Right lobe of liver (tissue), 6 donors: ENCODE data around the gene DYNLT5. TPM values are rescaled to one million over a fixed set of nuclear protein-coding genes. Genes with fewer than 3 reads are reported as not detected.
"Not testable (repeated sequence)": the region's sequence is repeated elsewhere in the genome, so short reads cannot be mapped to it uniquely, and the experiment has no call there.

Experiments used
- ATAC-seq, 4 donors: fragments of 200-7000 bp; cut with Tn5 transposase; one replicate each; pipeline ENCODE4 v1.9.1; 2020; ENCODE audit warnings: mild to moderate bottlenecking in 4 of 4, moderate library complexity in 4 of 4
- DNase-seq, 3 donors: peaks; one replicate each; pipeline ENCODE4 v3.0.0-alpha.2; 2020
- H3K27ac ChIP-seq, 3 donors: fragments of 200-600 bp; one replicate each; pipeline ENCODE4 v1.8.0; 2022
- H3K27me3 ChIP-seq, 2 donors: fragments of 200-600 bp; one replicate each; pipeline ENCODE4 v1.8.0; 2022
- H3K36me3 ChIP-seq, 4 donors: fragments of 200-600 bp; sonication (generic) in 1 of 4; one replicate each; pipeline versions ENCODE4 v1.5.1 to v1.8.0; 2017 to 2022; ENCODE audit warnings: control low read depth in 1 of 4
- H3K4me1 ChIP-seq, 4 donors: fragments of 200-600 bp; sonication (generic) in 1 of 4; one replicate each; pipeline versions ENCODE4 v1.5.1 to v1.8.0; 2017 to 2022; ENCODE audit warnings: control low read depth in 1 of 4
- H3K4me3 ChIP-seq, 3 donors: fragments of 200-600 bp; one replicate each; pipeline ENCODE4 v1.8.0; 2022
- H3K9me3 ChIP-seq, 4 donors: fragments of 200-600 bp; sonication (generic) in 1 of 4; one replicate each; pipeline versions ENCODE4 v1.5.1 to v1.8.0; 2017 to 2022; ENCODE audit warnings: control low read depth in 1 of 4
- CTCF ChIP-seq, 4 donors: fragments of 200-600 bp in 3 of 4; fragments of 450-650 bp in 1 of 4; IDR thresholded peaks; one replicate each; pipeline versions ENCODE4 v1.5.1 to v1.8.0; 2016 to 2022; ENCODE audit warnings: antibody characterized with exemption in 4 of 4, mild to moderate bottlenecking in 2 of 4
- POLR2A ChIP-seq: fragments of 450-650 bp; IDR thresholded peaks from one replicate; pipeline ENCODE4 v1.6.1; 2017; ENCODE audit warnings: antibody characterized with exemption, mild to moderate bottlenecking
- WGBS: methylation state at CpG from one replicate; pipeline ENCODE4 v1.1.6; 2018; ENCODE audit warnings: low coverage, low lambda C conversion rate; ENCODE audit not compliant: insufficient coverage; ENCODE audit errors: missing lambda C conversion rate; 5-methylcytosine and 5-hydroxymethylcytosine counted together
- intact Hi-C, 2 donors: fragments of 100-400 bp; cut with DNase I; formaldehyde crosslinking; loops; one replicate each; pipeline versions ENCODE4 v1.11.2 to v1.14.1; 2022
- total RNA-seq, 6 experiments: library from RNA; depleted of rRNA in 2 of 6; stranded (reverse); fragments of >200 nt in 2 of 6; fragmentation: NEBNext Ultra II Directional in 3 of 6; extraction: Animal tissue kit (Norgen Biotek cat#: 25700) in 3 of 6; gene quantifications; one replicate each; pipeline versions ENCODE4 v1.1.0 to v1.2.4, GENCODE V29; 2016 to 2023
- donor health status: DM: no; HTN: yes; CAD: no.
- donor health status: DM: no; HTN: no; CAD: no.
- donor health status: DM: no; HTN: no; CAD: no.
- donor health status: DM: no; HTN: yes; CAD: no.
- donor health status: DM: no; HTN: yes; CAD: no.

The DYNLT5 gene
- total RNA-seq, 6 experiments from 2014 or later: 0.44 to 2.4 (median 1.3) TPM

DNA sequence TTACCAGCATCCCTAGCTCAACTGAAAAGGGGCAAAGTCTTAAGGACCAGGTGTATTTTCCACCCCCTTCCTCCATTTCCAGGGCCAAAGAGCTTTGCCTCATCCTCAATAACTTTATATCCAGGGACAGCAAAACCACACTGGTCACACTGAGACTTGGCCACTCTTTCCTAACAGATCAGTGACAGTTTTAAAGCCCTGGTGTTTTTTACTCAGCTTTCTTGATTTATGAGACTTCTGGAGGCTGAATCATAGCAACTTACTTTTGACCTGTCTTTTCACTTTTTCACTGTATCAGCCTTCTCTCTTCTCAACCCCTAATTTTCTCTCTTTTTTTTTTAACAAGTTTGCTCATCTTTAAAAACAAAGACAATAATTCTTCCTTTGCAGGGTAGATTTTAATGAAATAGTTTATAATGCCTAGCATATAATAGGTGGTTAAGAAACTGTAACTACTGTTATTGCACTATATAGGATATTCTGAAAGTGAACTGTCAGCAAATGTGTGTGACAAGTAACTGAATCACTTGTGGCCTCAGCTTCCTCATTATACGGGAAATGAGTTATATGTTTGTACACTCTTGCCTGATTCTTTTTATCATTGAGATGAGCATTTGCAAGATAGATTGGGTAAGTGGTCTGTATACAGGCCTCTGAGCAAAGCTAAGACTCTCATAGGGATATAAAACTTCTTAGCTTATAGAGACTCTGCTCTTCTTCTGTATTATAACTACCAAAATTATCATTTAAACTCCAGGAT lies 19.7 kb upstream of the DYNLT5 start:
- 4% methylated on average over 1 of the region's 1 CpG for WGBS
- intact Hi-C loops: no loop called here
- H3K4me1 ChIP-seq: peaks cover 0 to 4% (median 2%) of the 10 kb centered on the region in 4 donors
- H3K27ac ChIP-seq: no peak overlapping the region
- H3K9me3 ChIP-seq: no peaks in the 10 kb centered on the region
- ATAC-seq: peak; percentile 29 to 51 (median 41)
- H3K36me3 ChIP-seq: no peaks in the 10 kb centered on the region
- no peak for TF ChIP-seq POLR2A
- no peak for TF ChIP-seq CTCF (IDR thresholded peaks at IDR 0.05)
- H3K27me3 ChIP-seq: no peaks in the 10 kb centered on the region
- no peak overlapping the region for H3K4me3 ChIP-seq
- no peak for DNase-seq

DNA sequence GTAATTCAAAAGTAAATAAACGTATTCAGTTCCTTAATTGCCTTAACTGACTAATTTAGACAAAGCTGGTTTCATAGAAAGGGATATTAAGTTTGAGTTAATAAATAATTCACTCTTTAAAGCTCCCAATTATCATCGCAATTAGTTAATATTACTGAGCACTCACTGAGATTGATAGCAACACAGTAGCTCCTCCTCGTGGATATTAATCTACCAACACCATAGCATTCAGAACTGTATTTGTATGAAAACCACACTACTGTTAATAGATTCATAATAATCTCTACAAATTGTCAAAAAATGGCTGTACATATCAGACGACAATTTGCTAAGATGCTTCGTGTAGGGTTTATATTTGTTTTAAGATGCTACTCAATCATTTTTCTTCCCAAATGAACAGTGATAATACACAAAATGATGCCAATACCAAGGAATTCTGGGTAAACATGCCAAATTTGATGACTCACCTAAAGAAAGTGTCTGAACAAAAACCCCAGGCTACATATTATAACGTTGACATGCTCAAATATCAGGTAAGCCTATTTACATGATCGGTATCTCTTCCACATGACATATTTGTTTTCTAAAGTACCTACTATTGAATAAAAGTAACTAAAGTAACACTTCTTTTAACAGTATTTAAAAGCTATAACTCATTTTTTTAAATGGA lies 18.8 kb upstream of the DYNLT5 start:
- intact Hi-C loops: no loop called here
- TF ChIP-seq POLR2A: no peak
- TF ChIP-seq CTCF (IDR thresholded peaks at IDR 0.05): peak in 2 of 4 donors; percentile 10 to 13
- 58% methylated on average over 7 of the region's 7 CpGs for WGBS
- no peak for DNase-seq
- H3K9me3 ChIP-seq: no peaks in the 10 kb centered on the region
- ATAC-seq: no peak
- no peaks in the 10 kb centered on the region for H3K36me3 ChIP-seq
- no peak overlapping the region for H3K27ac ChIP-seq
- no peaks in the 10 kb centered on the region for H3K27me3 ChIP-seq
- no peak overlapping the region for H3K4me3 ChIP-seq
- H3K4me1 ChIP-seq: peaks cover 0 to 11% (median 4%) of the 10 kb centered on the region in 4 donors

DNA sequence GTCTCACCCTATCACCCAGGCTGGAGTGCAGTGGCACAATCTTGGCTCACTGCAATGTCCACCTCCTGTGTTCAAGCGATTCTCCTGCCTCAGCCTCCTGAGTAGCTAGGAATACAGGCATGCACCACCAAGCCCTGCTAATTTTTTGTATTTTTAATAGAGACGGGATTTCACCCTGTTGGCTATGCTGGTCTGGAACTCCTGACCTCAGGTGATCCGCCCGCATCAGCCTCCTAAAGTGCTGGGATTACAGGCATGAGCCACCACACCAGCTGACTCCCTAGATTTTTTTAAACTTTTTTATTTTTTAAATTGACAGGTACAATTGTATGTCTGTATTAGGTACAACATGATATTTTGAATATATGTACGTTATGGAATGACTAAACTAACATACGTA lies 17.7 kb upstream of the DYNLT5 start:
- H3K4me3 ChIP-seq, H3K27me3 ChIP-seq, ATAC-seq, intact Hi-C loops, H3K27ac ChIP-seq, DNase-seq, H3K9me3 ChIP-seq, H3K36me3 ChIP-seq: not testable (repeated sequence)
- peaks cover 0 to 11% (median 4%) of the 10 kb centered on the region in 4 donors for H3K4me1 ChIP-seq
- WGBS: 66% methylated on average over 6 of the region's 6 CpGs

GRCh38 chr1:66737836-66738235 lies 14.4 kb upstream of the DYNLT5 start:
- no peaks in the 10 kb centered on the region for H3K9me3 ChIP-seq
- H3K27ac ChIP-seq: no peak overlapping the region
- H3K36me3 ChIP-seq: no peaks in the 10 kb centered on the region
- ATAC-seq: peak; percentile 82 to 88 (median 86)
- no peak for TF ChIP-seq POLR2A
- TF ChIP-seq CTCF (IDR thresholded peaks at IDR 0.05): no peak
- DNase-seq: peak in 1 of 3 donors; percentile 51
- WGBS: 9% methylated on average over 2 of the region's 2 CpGs
- peaks cover 0 to 11% (median 4%) of the 10 kb centered on the region in 4 donors for H3K4me1 ChIP-seq
- no peak overlapping the region for H3K4me3 ChIP-seq
- intact Hi-C loops: no loop called here
- H3K27me3 ChIP-seq: no peaks in the 10 kb centered on the region
